CD4-positive, alpha-beta T cell treated with Interferon gamma for 1 hour (primary cell): ENCODE measurements around the gene PTPRM.

ENCODE experiments used
- DNase-seq: peaks from one replicate; pipeline ENCODE4 v3.0.0-alpha.2; 2020

PTPRM gene

GRCh38 chr18:8301427-8302172 lies 734.5 kb downstream of the PTPRM start:
- DNase-seq = no peak

- DNase-seq = no peak
These were observed 736.1 kb downstream of the PTPRM start for GRCh38 chr18:8303151-8303755.

- no peak for DNase-seq
These were observed 740.8 kb downstream of the PTPRM start for GRCh38 chr18:8307960-8308359.

GRCh38 chr18:8313043-8313442 lies 745.9 kb downstream of the PTPRM start:
- DNase-seq = no peak

GRCh38 chr18:8314124-8314523 lies 747.0 kb downstream of the PTPRM start:
- DNase-seq = no peak

- no peak for DNase-seq
These were observed 752.8 kb downstream of the PTPRM start for GRCh38 chr18:8319798-8320489.

- DNase-seq = no peak
These were observed 755.4 kb downstream of the PTPRM start for GRCh38 chr18:8322486-8322885.

GRCh38 chr18:8324343-8325065 lies 757.4 kb downstream of the PTPRM start:
- DNase-seq = no peak

- DNase-seq = no peak
These were observed 759.8 kb downstream of the PTPRM start for GRCh38 chr18:8326763-8327394.

- no peak for DNase-seq
These were observed 761.0 kb downstream of the PTPRM start for GRCh38 chr18:8328126-8328525.

- DNase-seq = no peak
These were observed 762.2 kb downstream of the PTPRM start for GRCh38 chr18:8329186-8329771.

GRCh38 chr18:8330575-8330974 lies 763.5 kb downstream of the PTPRM start:
- no peak for DNase-seq

- DNase-seq = no peak
These were observed 765.2 kb downstream of the PTPRM start for GRCh38 chr18:8332286-8332685.

- DNase-seq = no peak
These were observed 766.8 kb downstream of the PTPRM start for GRCh38 chr18:8333961-8334360.

GRCh38 chr18:8337211-8337610 lies 770.1 kb downstream of the PTPRM start:
- no peak for DNase-seq

GRCh38 chr18:8339210-8339609 lies 772.1 kb downstream of the PTPRM start:
- DNase-seq = no peak

- DNase-seq = no peak
These were observed 772.8 kb downstream of the PTPRM start for GRCh38 chr18:8339952-8340351.

- DNase-seq = no peak
These were observed 774.5 kb downstream of the PTPRM start for GRCh38 chr18:8341481-8342230.

- DNase-seq = no peak
These were observed 781.1 kb downstream of the PTPRM start for GRCh38 chr18:8348051-8348720.

GRCh38 chr18:8349608-8350323 lies 782.6 kb downstream of the PTPRM start:
- DNase-seq = no peak

GRCh38 chr18:8350628-8351027 lies 783.5 kb downstream of the PTPRM start:
- no peak for DNase-seq
